Adrenal gland (tissue), 12 donors: ENCODE measurements around the gene ACTR6. TPM values are rescaled to one million over a fixed set of nuclear protein-coding genes. Genes with fewer than 3 reads are reported as not detected.

Source experiments
- DNase-seq, 7 donors: peaks; one replicate each; pipeline ENCODE4 v3.0.0-alpha.2; 2019 to 2020
- H3K27ac ChIP-seq, 5 donors: fragments of 200-600 bp; sonication (generic) in 4 of 5; 1 replicate in 3 of 5; 2 replicates in 2 of 5; pipeline versions ENCODE4 v1.5.1 to v1.8.0; 2016 to 2020; ENCODE audit warnings: mild to moderate bottlenecking in 1 of 5
- H3K27me3 ChIP-seq: fragments of 200-600 bp; 2 replicates; pipeline ENCODE4 v1.8.0; 2021
- H3K36me3 ChIP-seq, 2 donors: fragments of 200-600 bp; replicated peaks in 1 of 2; 1 replicate in 1 of 2; 2 replicates in 1 of 2; pipeline versions ENCODE4 v1.5.1 to v1.8.0; 2018 to 2022
- H3K4me1 ChIP-seq, 2 donors: fragments of 200-600 bp; replicated peaks in 1 of 2; 1 replicate in 1 of 2; 2 replicates in 1 of 2; pipeline versions ENCODE4 v1.5.1 to v1.8.0; 2018 to 2021
- H3K4me3 ChIP-seq, 4 donors: fragments of 200-600 bp; sonication (generic) in 3 of 4; one replicate each; pipeline ENCODE4 v1.5.1; 2016 to 2018
- H3K9me3 ChIP-seq, 3 donors: fragments of 200-600 bp; sonication (generic) in 1 of 3; replicated peaks in 1 of 3; 1 replicate in 2 of 3; 2 replicates in 1 of 3; pipeline versions ENCODE4 v1.5.1 to v1.8.0; 2016 to 2021
- CTCF ChIP-seq, 6 experiments: fragments of 450-650 bp in 4 of 6; fragments of 200-600 bp in 2 of 6; sonication (generic) in 1 of 6; IDR thresholded peaks; 1 replicate in 5 of 6; 2 replicates in 1 of 6; pipeline versions ENCODE4 v1.5.1 to v1.8.0; 2016 to 2021; ENCODE audit warnings: antibody characterized with exemption in 6 of 6, mild to moderate bottlenecking in 2 of 6, moderate library complexity in 1 of 6
- POLR2A ChIP-seq, 2 donors: fragments of 450-650 bp; IDR thresholded peaks; one replicate each; pipeline ENCODE4 v1.6.1; 2017; ENCODE audit warnings: antibody characterized with exemption in 2 of 2, mild to moderate bottlenecking in 2 of 2, moderate library complexity in 1 of 2
- WGBS, 4 donors: extraction: QIAGEN DNeasy Blood & Tissue Kit in 2 of 4; methylation state at CpG; one replicate each; pipeline versions ENCODE4 v1.1.5 to v1.1.7; 2013 to 2017; 5-methylcytosine and 5-hydroxymethylcytosine counted together
- intact Hi-C, 2 donors: fragments of 100-400 bp; cut with DNase I; formaldehyde crosslinking; loops; one replicate each; pipeline versions ENCODE4 v1.14.1 to v1.15.0; 2022 to 2023
- polyA plus RNA-seq, 3 donors: library from polyadenylated mRNA; stranded (reverse); fragments of 200-250 nt in 2 of 3; fragments of 350-450 nt in 1 of 3; fragmentation: Illumina TruSeq in 1 of 3; extraction: RNeasy Lipid Tissue Mini Kit (QIAGEN cat#74804) in 1 of 3; gene quantifications; one replicate each; pipeline ENCODE4 v1.2.3, GENCODE V29; 2013 to 2014
- total RNA-seq, 9 donors: library from RNA; depleted of rRNA in 4 of 9; stranded (reverse); fragments of >200 nt in 4 of 9; fragments of 120-200 nt in 1 of 9; fragmentation: NEBNext Ultra II Directional in 1 of 9; extraction: Animal tissue kit (Norgen Biotek cat#: 25700) in 1 of 9; gene quantifications; one replicate each; pipeline versions ENCODE4 v1.1.0 to v1.2.4, GENCODE V29; 2013 to 2023
- donor health status: healthy with polysubstance abuse.
- donor health status: Bipolar disorder and iron deficiency.
- donor health status: DM: yes; HTN: yes; CAD: no.
- donor health status: DM: no; HTN: no; CAD: no.
- donor health status: DM: no; HTN: no; CAD: no.
- donor health status: DM: yes; HTN: yes; CAD: no.

ACTR6 gene
- total and polyA plus RNA-seq, 12 donors: 5.4 to 30.1 (median 23.3) TPM

- H3K4me1 ChIP-seq: no peaks in the 10 kb centered on the region
- DNase-seq: no peak
- 93 to 96% (median 95%) methylated on average over 8 of the region's 8 CpGs for WGBS, 4 donors
- no peak overlapping the region for H3K27ac ChIP-seq
- TF ChIP-seq POLR2A (IDR thresholded peaks at IDR 0.05) (no peak), CTCF (IDR thresholded peaks at IDR 0.05) (no peak)
- no peaks in the 10 kb centered on the region for H3K36me3 ChIP-seq
- intact Hi-C loops: no loop called here
- no peak overlapping the region for H3K4me3 ChIP-seq
- no peaks in the 10 kb centered on the region for H3K9me3 ChIP-seq
- H3K27me3 ChIP-seq: no peaks in the 10 kb centered on the region
Measured at GRCh38 chr12:100184549-100185145, 16.0 kb upstream of the ACTR6 start.

- Histone ChIP-seq H3K9me3 (no peaks in the 10 kb centered on the region), H3K27me3 (no peaks in the 10 kb centered on the region), H3K36me3 (no peaks in the 10 kb centered on the region), H3K4me3 (no peak overlapping the region), H3K27ac (peak overlapping the region in 2 of 5 donors; percentile 5 to 8), H3K4me1 (no peaks in the 10 kb centered on the region)
- WGBS, 4 donors: 60 to 84% (median 72%) methylated on average over 3 to 5 of the region's 5 CpGs
- no peak for DNase-seq
- TF ChIP-seq POLR2A (IDR thresholded peaks at IDR 0.05): no peak
- no peak for TF ChIP-seq CTCF (IDR thresholded peaks at IDR 0.05)
- intact Hi-C loops: no loop called here
Measured at GRCh38 chr12:100185361-100185894, 15.2 kb upstream of the ACTR6 start.

- intact Hi-C loops: no loop called here
- Histone ChIP-seq H3K9me3 (no peaks in the 10 kb centered on the region), H3K4me1 (no peaks in the 10 kb centered on the region), H3K36me3 (no peaks in the 10 kb centered on the region), H3K27me3 (no peaks in the 10 kb centered on the region), H3K4me3 (no peak overlapping the region), H3K27ac (peak overlapping the region in 1 of 5 donors; percentile 8)
- TF ChIP-seq POLR2A (IDR thresholded peaks at IDR 0.05) (no peak), CTCF (IDR thresholded peaks at IDR 0.05) (no peak)
- 55 to 71% (median 64%) methylated on average over 5 to 6 of the region's 6 CpGs for WGBS, 4 donors
- DNase-seq: no peak
Measured at GRCh38 chr12:100186071-100186470, 14.5 kb upstream of the ACTR6 start.

- H3K9me3 ChIP-seq: no peaks in the 10 kb centered on the region
- intact Hi-C loops: no loop called here
- no peak overlapping the region for H3K4me3 ChIP-seq
- DNase-seq: no peak
- H3K4me1 ChIP-seq: no peaks in the 10 kb centered on the region
- H3K36me3 ChIP-seq: no peaks in the 10 kb centered on the region
- no peaks in the 10 kb centered on the region for H3K27me3 ChIP-seq
- WGBS, 4 donors: 91 to 97% (median 94%) methylated on average over 5 of the region's 5 CpGs
- no peak overlapping the region for H3K27ac ChIP-seq
- TF ChIP-seq POLR2A (IDR thresholded peaks at IDR 0.05): no peak
- TF ChIP-seq CTCF (IDR thresholded peaks at IDR 0.05): no peak
Measured at GRCh38 chr12:100187068-100187467, 13.5 kb upstream of the ACTR6 start.
